Endothelial cell of umbilical vein (primary cell): ENCODE measurements around the gene IDUA. TPM values are rescaled to one million over a fixed set of nuclear protein-coding genes. Genes with fewer than 3 reads are reported as not detected.

Experiments used
- BruUV-seq: library from RNA; stranded (reverse); fragments of 400-500 nt; replicated peaks from 2 replicates; lab custom pipeline; 2021; lab: Mats Ljungman, UMichigan
- CTCF ChIA-PET: fragments of 300-600, 350-600 bp; sonication (Branson Sonifier 250); formaldehyde crosslinking; loops from one replicate; lab custom pipeline; 2021; ENCODE audit warnings: antibody characterized with exemption, inconsistent platforms; lab: Charles Lee
- POLR2A ChIA-PET: fragments of 300-600, 350-600 bp; sonication (Branson Sonifier 250); formaldehyde crosslinking; loops from one replicate; lab custom pipeline; 2021; ENCODE audit warnings: antibody characterized with exemption, inconsistent platforms; lab: Charles Lee
- DNase-seq: peaks from one replicate; pipeline ENCODE4 v3.0.0-alpha.2; 2011; ENCODE audit warnings: low read depth, low spot score
- FAIRE-seq: peaks from 2 replicates; lab custom pipeline; 2011; peaks lifted over from hg19 to GRCh38; lab: Jason Lieb, UNC
- H2AFZ ChIP-seq: 2 replicates; pipeline ENCODE4 v1.6.0; 2012; ENCODE audit warnings: low read depth, low read length, control low read depth, inconsistent platforms
- H3K27ac ChIP-seq: 2 replicates; pipeline ENCODE4 v1.5.1; 2011; ENCODE audit warnings: low read depth, mild to moderate bottlenecking, control low read depth, low read length, moderate library complexity; ENCODE audit not compliant: insufficient read depth
- H3K27me3 ChIP-seq, 2 experiments: 2 replicates each; pipeline versions ENCODE4 v1.6.0 to v1.6.1; 2011; ENCODE audit warnings: low read length in 2 of 2, mixed read lengths in 1 of 2; ENCODE audit not compliant: control insufficient read depth in 2 of 2, insufficient read depth in 2 of 2
- H3K36me3 ChIP-seq, 2 experiments: 2 replicates in 1 of 2; 3 replicates in 1 of 2; pipeline ENCODE4 v1.5.1; 2011; ENCODE audit warnings: low read length in 2 of 2, mild to moderate bottlenecking in 1 of 2, moderate library complexity in 1 of 2; ENCODE audit not compliant: control insufficient read depth in 2 of 2, insufficient read depth in 2 of 2; ENCODE audit errors: extremely low read depth in 1 of 2
- H3K4me1 ChIP-seq: 3 replicates; pipeline ENCODE4 v1.5.1; 2011; ENCODE audit warnings: mild to moderate bottlenecking, low read length; ENCODE audit not compliant: control insufficient read depth, insufficient read depth; ENCODE audit errors: extremely low read depth
- H3K4me2 ChIP-seq: 2 replicates; pipeline ENCODE4 v1.6.1; 2011; ENCODE audit warnings: low read length, control low read depth, mixed read lengths; ENCODE audit not compliant: insufficient read depth
- H3K4me3 ChIP-seq, 3 experiments: fragments of 200-600 bp in 1 of 3; sonication (generic), shearing (Covaris generic) in 1 of 3; replicated peaks in 1 of 3; 2 replicates each; pipeline ENCODE4 v1.5.1; 2011 to 2016; ENCODE audit warnings: control low read depth in 3 of 3, low read length in 3 of 3, mild to moderate bottlenecking in 2 of 3, inconsistent platforms in 1 of 3, low read depth in 1 of 3, moderate library complexity in 1 of 3; ENCODE audit not compliant: insufficient read depth in 1 of 3
- H3K79me2 ChIP-seq: 2 replicates; pipeline ENCODE4 v1.6.0; 2012; ENCODE audit warnings: low read length, inconsistent platforms; ENCODE audit not compliant: control insufficient read depth, insufficient read depth
- H3K9ac ChIP-seq: replicated peaks from 2 replicates; pipeline ENCODE3; 2011; ENCODE audit warnings: low read length, control low read depth; ENCODE audit not compliant: insufficient read depth; ENCODE audit errors: extremely low read depth
- H3K9me1 ChIP-seq: replicated peaks from 3 replicates; pipeline ENCODE4 v1.6.0; 2011; ENCODE audit warnings: mild to moderate bottlenecking, low read length; ENCODE audit not compliant: control insufficient read depth, insufficient read depth; ENCODE audit errors: extremely low read depth
- H3K9me3 ChIP-seq: replicated peaks from 2 replicates; pipeline ENCODE4 v1.5.1; 2012; ENCODE audit warnings: low read length, inconsistent platforms; ENCODE audit not compliant: control insufficient read depth, insufficient read depth
- H4K20me1 ChIP-seq: replicated peaks from 2 replicates; pipeline ENCODE3; 2011; ENCODE audit warnings: mild to moderate bottlenecking, low read length; ENCODE audit not compliant: control insufficient read depth, insufficient read depth; ENCODE audit errors: extremely low read depth
- EZH2 ChIP-seq: IDR thresholded peaks from 2 replicates; pipeline ENCODE4 v1.6.1; 2012; ENCODE audit warnings: borderline replicate concordance, low read depth, mild to moderate bottlenecking, moderate library complexity, low read length, inconsistent platforms; ENCODE audit not compliant: severe bottlenecking
- FOS ChIP-seq: IDR thresholded peaks from 2 replicates; pipeline ENCODE4 v1.6.1; 2011; ENCODE audit warnings: mild to moderate bottlenecking, low read length, moderate library complexity, borderline replicate concordance; ENCODE audit not compliant: insufficient read depth
- GATA2 ChIP-seq: IDR thresholded peaks from 2 replicates; pipeline ENCODE4 v1.7.0; 2011; ENCODE audit warnings: low read depth, mild to moderate bottlenecking, moderate library complexity, mixed read lengths, low read length; ENCODE audit not compliant: insufficient read length, insufficient read depth
- JUN ChIP-seq: IDR thresholded peaks from 2 replicates; pipeline ENCODE4 v1.6.1; 2011; ENCODE audit warnings: borderline replicate concordance, low read depth; ENCODE audit not compliant: insufficient read length, insufficient read depth
- MAX ChIP-seq: IDR thresholded peaks from 2 replicates; pipeline ENCODE4 v1.6.1; 2011; ENCODE audit not compliant: insufficient read depth, insufficient read length
- MYC ChIP-seq: IDR thresholded peaks from one replicate; pipeline ENCODE4 v1.6.1; 2011; ENCODE audit warnings: mild to moderate bottlenecking, low read depth, low read length
- POLR2A ChIP-seq: IDR thresholded peaks from 2 replicates; pipeline ENCODE4 v1.6.1; 2012; ENCODE audit warnings: low read depth, mild to moderate bottlenecking, control low read depth, low read length
- POLR2AphosphoS5 ChIP-seq: IDR thresholded peaks from 2 replicates; pipeline ENCODE4 v1.6.1; 2012; ENCODE audit warnings: low read depth, mild to moderate bottlenecking, control low read depth, low read length, moderate library complexity; ENCODE audit not compliant: insufficient read depth
- dilution Hi-C: fragments of 300-500 bp; cut with MboI; formaldehyde crosslinking; loops from one replicate; pipeline ENCODE4 v1.15.0; 2019; ENCODE audit warnings: low sequenced_read_pairs; ENCODE audit not compliant: extremely low pct_ligation_motif_present
- intact Hi-C: fragments of 100-400 bp; cut with micrococcal nuclease; formaldehyde crosslinking; loops from one replicate; pipeline ENCODE4 v1.10.0; 2022
- polyA plus RNA-seq, 4 experiments: library from polyadenylated mRNA; depleted of rRNA in 3 of 4; stranded (reverse) in 3 of 4; unstranded in 1 of 4; fragments of >200 nt; gene quantifications; 2 replicates each; pipeline versions ENCODE4 v1.2.1 to v1.2.3, GENCODE V29; 2011 to 2012; ENCODE audit warnings: missing spikeins in 1 of 4
- total RNA-seq: library from RNA; stranded (reverse); gene quantifications from 2 replicates; pipeline ENCODE4 v1.2.3, GENCODE V29; 2021
- TF ChIP-seq, protein P1 (sequence below), 2 donors: IDR thresholded peaks; 1 replicate in 1 of 2; 2 replicates in 1 of 2; pipeline ENCODE4 v1.5.1; 2011; ENCODE audit warnings: low read length in 2 of 2, mild to moderate bottlenecking in 2 of 2, moderate library complexity in 2 of 2, control low read depth in 1 of 2, inconsistent platforms in 1 of 2, low read depth in 1 of 2; ENCODE audit not compliant: insufficient read depth in 1 of 2; ENCODE audit errors: extremely low read depth in 1 of 2

The IDUA gene
- total and polyA plus RNA-seq, 2 donors (not counting 3 experiments of a cell fraction or from before 2014, with no cell fraction given) = 19.1 to 34.1 TPM

- Histone ChIP-seq H3K9me3 (no peaks in the 10 kb centered on the region), H3K79me2 (no peaks in the 10 kb centered on the region), H2AFZ (peak overlapping the region; percentile 82), H3K36me3 (no peaks in the 10 kb centered on the region), H3K4me1 (peaks cover 20% of the 10 kb centered on the region), H3K9ac (no peak overlapping the region), H3K4me2 (peak overlapping the region; percentile 62), H3K4me3 (no peak overlapping the region), H4K20me1 (no peaks in the 10 kb centered on the region), H3K9me1 (no peaks in the 10 kb centered on the region), H3K27ac (no peak overlapping the region), H3K27me3 (no peaks in the 10 kb centered on the region)
- ChIA-PET CTCF (interaction anchor here (0.6 kb wide), 1 partner anchor 52 kb away, joined by 3 read pairs; the partner anchor contains the start of genes GAK and TMEM175), POLR2A (no interaction called here)
- dilution Hi-C loops = no loop called here
- no peak for DNase-seq
- intact Hi-C loops = loop anchor here (5.0 kb wide), 1 partner anchor 242 kb away; no protein-coding TSS in a partner anchor
- FAIRE-seq = no peak
- no TSS peak for BruUV-seq
- TF ChIP-seq JUN (no peak), FOS (no peak), GATA2 (no peak), MYC (no peak), MAX (no peak), POLR2A (no peak), POLR2AphosphoS5 (no peak), EZH2 (no peak)
- TF ChIP-seq, protein P1, sequence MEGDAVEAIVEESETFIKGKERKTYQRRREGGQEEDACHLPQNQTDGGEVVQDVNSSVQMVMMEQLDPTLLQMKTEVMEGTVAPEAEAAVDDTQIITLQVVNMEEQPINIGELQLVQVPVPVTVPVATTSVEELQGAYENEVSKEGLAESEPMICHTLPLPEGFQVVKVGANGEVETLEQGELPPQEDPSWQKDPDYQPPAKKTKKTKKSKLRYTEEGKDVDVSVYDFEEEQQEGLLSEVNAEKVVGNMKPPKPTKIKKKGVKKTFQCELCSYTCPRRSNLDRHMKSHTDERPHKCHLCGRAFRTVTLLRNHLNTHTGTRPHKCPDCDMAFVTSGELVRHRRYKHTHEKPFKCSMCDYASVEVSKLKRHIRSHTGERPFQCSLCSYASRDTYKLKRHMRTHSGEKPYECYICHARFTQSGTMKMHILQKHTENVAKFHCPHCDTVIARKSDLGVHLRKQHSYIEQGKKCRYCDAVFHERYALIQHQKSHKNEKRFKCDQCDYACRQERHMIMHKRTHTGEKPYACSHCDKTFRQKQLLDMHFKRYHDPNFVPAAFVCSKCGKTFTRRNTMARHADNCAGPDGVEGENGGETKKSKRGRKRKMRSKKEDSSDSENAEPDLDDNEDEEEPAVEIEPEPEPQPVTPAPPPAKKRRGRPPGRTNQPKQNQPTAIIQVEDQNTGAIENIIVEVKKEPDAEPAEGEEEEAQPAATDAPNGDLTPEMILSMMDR (IDR thresholded peaks at IDR 0.05; ENCODE audit: extremely low read depth in 1 of 2, insufficient read depth in 1 of 2, low read depth in 1 of 2, low read length in 2 of 2) = no peak
Observed at GRCh38 chr4:984336-985054, 2.3 kb upstream of the IDUA start.
